Heart left ventricle (tissue), 16 donors: ENCODE results near the gene ULK1. TPM values are rescaled to one million over a fixed set of nuclear protein-coding genes. Genes with fewer than 3 reads are reported as not detected.

Experiments
- ATAC-seq, 4 donors: fragments of 200-7000 bp; cut with Tn5 transposase; one replicate each; pipeline ENCODE4 v1.9.1; 2020 to 2022; ENCODE audit warnings: moderate library complexity in 4 of 4, mild to moderate bottlenecking in 3 of 4, moderate number of reproducible peaks in 1 of 4
- DNase-seq, 5 donors: peaks; one replicate each; pipeline ENCODE4 v3.0.0-alpha.2; 2020
- H3K27ac ChIP-seq, 12 donors: fragments of 200-600 bp; sonication (generic) in 4 of 12; one replicate each; pipeline versions ENCODE4 v1.5.0 to v1.8.0; 2016 to 2022; ENCODE audit warnings: mild to moderate bottlenecking in 2 of 12
- H3K27me3 ChIP-seq, 9 donors: fragments of 200-600 bp; sonication (generic) in 2 of 9; one replicate each; pipeline versions ENCODE4 v1.5.1 to v1.8.0; 2016 to 2022; ENCODE audit warnings: mild to moderate bottlenecking in 3 of 9
- H3K36me3 ChIP-seq, 9 donors: fragments of 200-600 bp; sonication (generic) in 2 of 9; one replicate each; pipeline versions ENCODE4 v1.5.0 to v1.8.0; 2018 to 2022; ENCODE audit warnings: mild to moderate bottlenecking in 2 of 9
- H3K4me1 ChIP-seq, 12 donors: fragments of 200-600 bp; sonication (generic) in 4 of 12; one replicate each; pipeline versions ENCODE4 v1.5.0 to v1.8.0; 2016 to 2022; ENCODE audit warnings: mild to moderate bottlenecking in 3 of 12
- H3K4me3 ChIP-seq, 12 donors: fragments of 200-600 bp; sonication (generic) in 4 of 12; one replicate each; pipeline versions ENCODE4 v1.5.0 to v1.8.0; 2017 to 2022; ENCODE audit warnings: mild to moderate bottlenecking in 9 of 12, moderate library complexity in 4 of 12
- H3K9me3 ChIP-seq, 12 donors: fragments of 200-600 bp; sonication (generic) in 4 of 12; one replicate each; pipeline versions ENCODE4 v1.5.0 to v1.8.0; 2016 to 2022; ENCODE audit warnings: mild to moderate bottlenecking in 1 of 12
- CTCF ChIP-seq, 12 donors: fragments of 200-600 bp; sonication (generic) in 4 of 12; IDR thresholded peaks; one replicate each; pipeline versions ENCODE4 v1.5.0 to v1.8.0; 2018 to 2022; ENCODE audit warnings: antibody characterized with exemption in 12 of 12, mild to moderate bottlenecking in 5 of 12
- POLR2A ChIP-seq, 2 donors: fragments of 450-650 bp; IDR thresholded peaks; one replicate each; pipeline ENCODE4 v1.6.1; 2017; ENCODE audit warnings: antibody characterized with exemption in 2 of 2, mild to moderate bottlenecking in 2 of 2, moderate library complexity in 2 of 2
- WGBS, 4 donors: extraction: QIAGEN DNeasy Blood & Tissue Kit in 2 of 4; methylation state at CpG; one replicate each; pipeline versions ENCODE4 v1.1.5 to v1.1.7; 2013 to 2018; 5-methylcytosine and 5-hydroxymethylcytosine counted together
- intact Hi-C, 10 donors: fragments of 100-400 bp; cut with DNase I; formaldehyde crosslinking; loops; one replicate each; pipeline versions ENCODE4 v1.11.1 to v1.14.2; 2022
- polyA plus RNA-seq, 2 donors: library from polyadenylated mRNA; stranded (reverse); fragments of 200-250 nt; gene quantifications; one replicate each; pipeline ENCODE4 v1.2.3, GENCODE V29; 2013
- total RNA-seq, 9 donors: library from RNA; depleted of rRNA in 2 of 9; stranded (reverse); fragments of >200 nt in 2 of 9; fragmentation: NEBNext Ultra II Directional in 3 of 9; extraction: Animal tissue kit (Norgen Biotek cat#: 25700) in 3 of 9; gene quantifications; one replicate each; pipeline versions ENCODE4 v1.1.0 to v1.2.4, GENCODE V29; 2016 to 2023
- donor health status: ischemic (EF 13 %, LVEDD 7.1; RV severe dilation, severe dysfunction).
- donor health status: healthy with polysubstance abuse.
- donor health status: DM: no; HTN: yes; CAD: no.
- donor health status: DM: no; HTN: no; CAD: no.
- donor health status: ischemic (EF 25% LVEDD 6.9; RV normal size, moderate dysfunction).
- donor health status: ischemic (EF 25% LVEDD 5.7; RV mildly dilated, moderate dysfunction).
- donor health status: healthy.
- donor health status: DM: yes; HTN: yes; CAD: no.
- donor health status: ischemic (EF 35%, LVEDD 5.7; RV mildly dilated, moderate dysfunction).
- donor health status: nonischemic (EF 11% LVEDD 7.7; RV severe dilation, severe dysfunction).
- donor health status: DM: yes; HTN: yes; CAD: no.
- donor health status: PGD.
- donor health status: ischemic (EF 29% LVEDD 5.4; RV normal size, mild dysfunction).
- donor health status: nonischemic (EF 23%, LVEDD 6.1; RV moderate dilation, normal function).

Gene ULK1
- total and polyA plus RNA-seq, 11 donors = 21.9 to 56.0 (median 41.8) TPM

GRCh38 chr12:131892711-131893604, 1.5 kb upstream of the ULK1 start:
- peak overlapping the region in 1 of 12 donors; percentile 99 for H3K27ac ChIP-seq
- H3K4me1 ChIP-seq = peaks cover 0 to 31% (median 20%) of the 10 kb centered on the region in 12 donors
- intact Hi-C loops = loop anchor here in 1 of 10 donors (5.0 kb wide), 1 partner anchor 39 kb away; no protein-coding TSS in a partner anchor
- H3K9me3 ChIP-seq = no peaks in the 10 kb centered on the region
- TF ChIP-seq POLR2A (IDR thresholded peaks at IDR 0.05) (no peak), CTCF (IDR thresholded peaks at IDR 0.05) (no peak)
- WGBS, 4 donors = 82 to 83% (median 82%) methylated on average over 17 to 26 of the region's 26 CpGs
- H3K27me3 ChIP-seq = no peaks in the 10 kb centered on the region
- ATAC-seq (no peak), DNase-seq (no peak)
- H3K36me3 ChIP-seq = peaks cover 0 to 13% (median 0%) of the 10 kb centered on the region in 9 donors
- H3K4me3 ChIP-seq = no peak overlapping the region

DNA sequence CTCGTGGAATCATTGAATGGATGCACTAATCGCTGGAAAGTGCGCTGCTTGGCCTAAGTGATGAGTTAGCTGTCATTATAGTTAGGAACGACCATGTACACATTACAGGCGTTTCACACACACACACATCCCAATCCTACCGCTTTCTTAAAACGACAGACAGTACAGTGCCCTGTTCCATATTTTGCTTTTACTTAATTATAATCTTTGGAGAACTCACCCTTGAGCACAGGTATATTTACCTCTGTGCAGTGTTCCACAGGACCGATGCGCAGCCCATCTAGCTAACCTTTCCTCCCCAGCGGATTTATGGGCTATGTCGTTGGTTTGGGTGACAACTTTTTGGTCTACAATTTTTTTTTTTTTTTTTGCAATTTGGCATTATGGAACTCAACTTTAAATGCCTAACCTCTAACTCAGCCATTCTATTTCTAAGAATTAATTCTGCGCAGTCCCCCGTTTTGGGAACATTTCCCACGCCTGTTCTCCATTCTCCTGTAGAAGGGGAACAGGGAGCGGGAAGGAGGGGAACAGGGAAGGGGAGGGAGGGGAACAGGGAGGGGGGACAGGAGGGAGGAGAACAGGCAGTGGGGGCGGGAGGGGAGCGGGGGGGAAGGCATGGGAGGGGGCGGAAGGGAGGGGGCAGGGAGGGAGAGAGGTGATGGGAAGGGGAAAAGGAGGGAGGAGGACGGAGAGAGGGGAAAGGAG, 663 bp upstream of the ULK1 start:
- intact Hi-C loops = loop anchor here in 4 of 10 donors (1.0 to 5.0 kb wide), 4 partner anchors 35 to 55 kb away; partner anchors contain the start of genes PUS1 (in 3 of the 4) and EP400 (in 1 of the 4)
- H3K9me3 ChIP-seq = no peaks in the 10 kb centered on the region
- peaks cover 0 to 39% (median 22%) of the 10 kb centered on the region in 12 donors for H3K4me1 ChIP-seq
- TF ChIP-seq POLR2A (IDR thresholded peaks at IDR 0.05) = no peak
- H3K27me3 ChIP-seq = no peaks in the 10 kb centered on the region
- peak overlapping the region in 9 of 12 donors; percentile 26 to 100 (median 96) for H3K27ac ChIP-seq
- ATAC-seq (peak in 1 of 4 donors; percentile 0), DNase-seq (no peak)
- H3K36me3 ChIP-seq = peaks cover 0 to 19% (median 0%) of the 10 kb centered on the region in 9 donors
- H3K4me3 ChIP-seq = peak overlapping the region in 10 of 12 donors; percentile 49 to 84 (median 70)
- 43 to 54% (median 46%) methylated on average over 17 to 19 of the region's 19 CpGs for WGBS, 4 donors

GRCh38 chr12:131894981-131895639, 688 bp downstream of the ULK1 start:
- peak in 1 of 5 donors; percentile 44 for DNase-seq
- 0 to 4% (median 1%) methylated on average over 15 to 54 of the region's 54 CpGs for WGBS, 4 donors
- no peak for TF ChIP-seq CTCF (IDR thresholded peaks at IDR 0.05)
- TF ChIP-seq POLR2A (IDR thresholded peaks at IDR 0.05) = no peak
- Histone ChIP-seq H3K4me1 (peaks cover 0 to 45% (median 25%) of the 10 kb centered on the region in 12 donors), H3K4me3 (peak overlapping the region; percentile 36 to 84 (median 64)), H3K27ac (peak overlapping the region; percentile 96 to 100 (median 98)), H3K9me3 (no peaks in the 10 kb centered on the region), H3K27me3 (no peaks in the 10 kb centered on the region), H3K36me3 (peaks cover 0 to 29% (median 3%) of the 10 kb centered on the region in 9 donors)
- intact Hi-C loops = loop anchor here in 4 of 10 donors (1.0 to 5.0 kb wide), 4 partner anchors 34 to 54 kb away; partner anchors contain the start of genes PUS1 (in 3 of the 4) and EP400 (in 1 of the 4)
- no peak for ATAC-seq

DNA sequence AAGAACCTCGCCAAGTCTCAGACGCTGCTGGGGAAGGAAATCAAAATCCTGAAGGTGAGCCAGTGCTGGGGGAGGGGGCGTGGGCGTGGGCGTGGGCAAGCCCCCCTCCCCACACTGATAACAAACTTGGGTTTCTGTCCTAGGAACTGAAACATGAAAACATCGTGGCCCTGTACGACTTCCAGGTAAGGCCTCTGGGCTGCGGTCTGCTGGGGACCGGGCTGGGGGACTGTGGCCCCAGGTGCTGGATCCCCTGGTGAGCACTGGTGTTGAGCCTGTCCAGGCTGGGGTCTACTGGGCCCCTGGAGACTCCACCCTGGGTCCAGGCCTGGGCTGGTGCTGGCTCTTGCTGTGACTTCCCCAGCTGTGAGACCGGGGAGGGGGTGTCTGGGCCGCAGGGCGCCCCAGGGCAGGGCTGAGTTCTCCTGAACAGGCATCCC, 1.2 kb downstream of the ULK1 start:
- intact Hi-C loops = loop anchor here in 6 of 10 donors (2.0 kb wide), 2 partner anchors 33 to 53 kb away; partner anchors contain the start of genes PUS1 (in 5 of the 6) and EP400 (in 1 of the 6)
- no peak for ATAC-seq

More for the DNA sequence above, 1.2 kb downstream of the ULK1 start:
- H3K9me3 ChIP-seq = no peaks in the 10 kb centered on the region
- peak overlapping the region; percentile 36 to 84 (median 64) for H3K4me3 ChIP-seq
- peaks cover 0 to 29% (median 3%) of the 10 kb centered on the region in 9 donors for H3K36me3 ChIP-seq
- H3K4me1 ChIP-seq = peaks cover 0 to 51% (median 29%) of the 10 kb centered on the region in 12 donors
- H3K27me3 ChIP-seq = no peaks in the 10 kb centered on the region
- WGBS, 4 donors = 2 to 7% (median 3%) methylated on average over 7 to 12 of the region's 12 CpGs
- peak overlapping the region; percentile 96 to 100 (median 98) for H3K27ac ChIP-seq
- no peak for DNase-seq
- TF ChIP-seq CTCF (IDR thresholded peaks at IDR 0.05) (no peak), POLR2A (IDR thresholded peaks at IDR 0.05) (no peak)
